Measurements from ENCODE around the gene CHMP2A.

The CHMP2A gene

DNA sequence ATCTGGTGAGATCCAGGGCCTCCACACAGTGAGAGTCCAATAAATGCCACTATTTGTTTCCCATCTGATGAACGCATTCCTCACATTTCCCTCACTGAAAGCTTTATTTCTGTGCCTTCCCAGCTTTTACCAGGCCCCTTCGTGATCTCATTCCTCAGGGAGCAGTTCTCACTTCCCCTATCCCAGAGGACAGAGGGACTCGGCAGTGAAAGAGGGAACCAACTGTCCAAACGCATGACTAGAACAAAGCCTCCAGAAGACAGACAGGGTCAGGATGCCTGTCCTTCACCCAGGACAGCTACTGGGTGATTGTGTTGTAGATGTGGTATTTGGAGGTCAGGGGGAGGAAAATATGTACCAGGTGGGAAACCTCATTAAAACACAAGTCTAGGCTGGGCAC lies 33.3 kb downstream of the CHMP2A start:
- Histone ChIP-seq H3K27me3 (ENCODE audit: insufficient read depth, poor library complexity, severe bottlenecking) (no peaks in the 10 kb centered on the region), H3K4me3 (replicated peaks; ENCODE audit: insufficient read depth, low read length) (no peak overlapping the region), H3K27ac (replicated peaks) (no peak overlapping the region)
- TF ChIP-seq, protein P1, sequence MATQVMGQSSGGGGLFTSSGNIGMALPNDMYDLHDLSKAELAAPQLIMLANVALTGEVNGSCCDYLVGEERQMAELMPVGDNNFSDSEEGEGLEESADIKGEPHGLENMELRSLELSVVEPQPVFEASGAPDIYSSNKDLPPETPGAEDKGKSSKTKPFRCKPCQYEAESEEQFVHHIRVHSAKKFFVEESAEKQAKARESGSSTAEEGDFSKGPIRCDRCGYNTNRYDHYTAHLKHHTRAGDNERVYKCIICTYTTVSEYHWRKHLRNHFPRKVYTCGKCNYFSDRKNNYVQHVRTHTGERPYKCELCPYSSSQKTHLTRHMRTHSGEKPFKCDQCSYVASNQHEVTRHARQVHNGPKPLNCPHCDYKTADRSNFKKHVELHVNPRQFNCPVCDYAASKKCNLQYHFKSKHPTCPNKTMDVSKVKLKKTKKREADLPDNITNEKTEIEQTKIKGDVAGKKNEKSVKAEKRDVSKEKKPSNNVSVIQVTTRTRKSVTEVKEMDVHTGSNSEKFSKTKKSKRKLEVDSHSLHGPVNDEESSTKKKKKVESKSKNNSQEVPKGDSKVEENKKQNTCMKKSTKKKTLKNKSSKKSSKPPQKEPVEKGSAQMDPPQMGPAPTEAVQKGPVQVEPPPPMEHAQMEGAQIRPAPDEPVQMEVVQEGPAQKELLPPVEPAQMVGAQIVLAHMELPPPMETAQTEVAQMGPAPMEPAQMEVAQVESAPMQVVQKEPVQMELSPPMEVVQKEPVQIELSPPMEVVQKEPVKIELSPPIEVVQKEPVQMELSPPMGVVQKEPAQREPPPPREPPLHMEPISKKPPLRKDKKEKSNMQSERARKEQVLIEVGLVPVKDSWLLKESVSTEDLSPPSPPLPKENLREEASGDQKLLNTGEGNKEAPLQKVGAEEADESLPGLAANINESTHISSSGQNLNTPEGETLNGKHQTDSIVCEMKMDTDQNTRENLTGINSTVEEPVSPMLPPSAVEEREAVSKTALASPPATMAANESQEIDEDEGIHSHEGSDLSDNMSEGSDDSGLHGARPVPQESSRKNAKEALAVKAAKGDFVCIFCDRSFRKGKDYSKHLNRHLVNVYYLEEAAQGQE (IDR thresholded peaks at IDR 0.05; ENCODE audit: insufficient replicate concordance, low read depth) = no peak
- TF ChIP-seq GABPA (IDR thresholded peaks at IDR 0.05; ENCODE audit: low read depth) (no peak), CTCF (IDR thresholded peaks at IDR 0.05; ENCODE audit: insufficient read depth, low read length) (no peak), SPI1 (IDR thresholded peaks at IDR 0.05; ENCODE audit: borderline replicate concordance, low read depth) (no peak), POLR2AphosphoS5 (IDR thresholded peaks at IDR 0.05; ENCODE audit: low read depth) (no peak)
- DNase-seq (ENCODE audit: low read depth in 1 of 2, low spot score in 1 of 2) = no peak

GRCh38 chr19:58520257-58520599 lies 34.7 kb downstream of the CHMP2A start:
- H3K27me3 ChIP-seq (ENCODE audit: insufficient read depth, poor library complexity, severe bottlenecking) = no peaks in the 10 kb centered on the region
- no peak for TF ChIP-seq SPI1 (IDR thresholded peaks at IDR 0.05; ENCODE audit: borderline replicate concordance, low read depth)
- peak overlapping the region; percentile 74 for H3K4me3 ChIP-seq (replicated peaks; ENCODE audit: insufficient read depth, low read length)
- no peak for DNase-seq (ENCODE audit: low read depth in 1 of 2, low spot score in 1 of 2)
- H3K27ac ChIP-seq (replicated peaks) = peak overlapping the region; percentile 91

GRCh38 chr19:58519355-58520256 lies 35.3 kb downstream of the CHMP2A start, which contains the start of gene ZBTB45:
Gene ZBTB45 (minus strand): TSS chr19:58519810. CDS start chr19:58517673, 2,137 bp downstream.
- Histone ChIP-seq H3K4me3 (replicated peaks; ENCODE audit: insufficient read depth, low read length) (peak within 1 kb of the TSS; percentile 74), H3K27ac (replicated peaks) (peak within 1 kb of the TSS; percentile 91), H3K27me3 (ENCODE audit: insufficient read depth, poor library complexity, severe bottlenecking) (no peaks in the 10 kb centered on the region)
- DNase-seq (ENCODE audit: low read depth in 1 of 2, low spot score in 1 of 2) = peak; percentile 96 to 97
- TF ChIP-seq, protein P1 (IDR thresholded peaks at IDR 0.05; ENCODE audit: insufficient replicate concordance, low read depth) = peak; percentile 51
- TF ChIP-seq SPI1 (IDR thresholded peaks at IDR 0.05; ENCODE audit: borderline replicate concordance, low read depth) (peak; percentile 47; the same call in 1 of the 2 replicates), CTCF (IDR thresholded peaks at IDR 0.05; ENCODE audit: insufficient read depth, low read length) (peak; percentile 51), GABPA (IDR thresholded peaks at IDR 0.05; ENCODE audit: low read depth) (peak; percentile 100), POLR2AphosphoS5 (IDR thresholded peaks at IDR 0.05; ENCODE audit: low read depth) (peak; percentile 77)

GRCh38 chr19:58519087-58519354 lies 35.9 kb downstream of the CHMP2A start:
- H3K4me3 ChIP-seq (replicated peaks; ENCODE audit: insufficient read depth, low read length) = peak overlapping the region; percentile 74
- H3K27ac ChIP-seq (replicated peaks) = peak overlapping the region; percentile 91
- DNase-seq (ENCODE audit: low read depth in 1 of 2, low spot score in 1 of 2) = peak; percentile 51 to 76
- TF ChIP-seq CTCF (IDR thresholded peaks at IDR 0.05; ENCODE audit: insufficient read depth, low read length) (peak; percentile 37), GABPA (IDR thresholded peaks at IDR 0.05; ENCODE audit: low read depth) (no peak), SPI1 (IDR thresholded peaks at IDR 0.05; ENCODE audit: borderline replicate concordance, low read depth) (no peak), POLR2AphosphoS5 (IDR thresholded peaks at IDR 0.05; ENCODE audit: low read depth) (peak; percentile 15; the same call in 1 of the 2 replicates)
- TF ChIP-seq, protein P1 (IDR thresholded peaks at IDR 0.05; ENCODE audit: insufficient replicate concordance, low read depth) = no peak
- no peaks in the 10 kb centered on the region for H3K27me3 ChIP-seq (ENCODE audit: insufficient read depth, poor library complexity, severe bottlenecking)
